Measurements from ENCODE around the gene CROCC. TPM values are rescaled to one million over a fixed set of nuclear protein-coding genes. Genes with fewer than 3 reads are reported as not detected.

The CROCC gene
- total and polyA plus RNA-seq, 2 experiments from 2014 or later, result 14.6 to 30.3 TPM

GRCh38 chr1:16989676-16990391, 68.1 kb downstream of the CROCC start:
- TF ChIP-seq, protein P1, sequence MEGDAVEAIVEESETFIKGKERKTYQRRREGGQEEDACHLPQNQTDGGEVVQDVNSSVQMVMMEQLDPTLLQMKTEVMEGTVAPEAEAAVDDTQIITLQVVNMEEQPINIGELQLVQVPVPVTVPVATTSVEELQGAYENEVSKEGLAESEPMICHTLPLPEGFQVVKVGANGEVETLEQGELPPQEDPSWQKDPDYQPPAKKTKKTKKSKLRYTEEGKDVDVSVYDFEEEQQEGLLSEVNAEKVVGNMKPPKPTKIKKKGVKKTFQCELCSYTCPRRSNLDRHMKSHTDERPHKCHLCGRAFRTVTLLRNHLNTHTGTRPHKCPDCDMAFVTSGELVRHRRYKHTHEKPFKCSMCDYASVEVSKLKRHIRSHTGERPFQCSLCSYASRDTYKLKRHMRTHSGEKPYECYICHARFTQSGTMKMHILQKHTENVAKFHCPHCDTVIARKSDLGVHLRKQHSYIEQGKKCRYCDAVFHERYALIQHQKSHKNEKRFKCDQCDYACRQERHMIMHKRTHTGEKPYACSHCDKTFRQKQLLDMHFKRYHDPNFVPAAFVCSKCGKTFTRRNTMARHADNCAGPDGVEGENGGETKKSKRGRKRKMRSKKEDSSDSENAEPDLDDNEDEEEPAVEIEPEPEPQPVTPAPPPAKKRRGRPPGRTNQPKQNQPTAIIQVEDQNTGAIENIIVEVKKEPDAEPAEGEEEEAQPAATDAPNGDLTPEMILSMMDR (IDR thresholded peaks at IDR 0.05; ENCODE audit: low read depth, low read length), result no peak
- Histone ChIP-seq H3K4me1 (ENCODE audit: low read depth) (no peaks in the 10 kb centered on the region), H3K27ac (no peak overlapping the region), H3K4me3 (no peak overlapping the region), H3K36me3 (no peaks in the 10 kb centered on the region), H3K9me3 (ENCODE audit: low read depth) (no peaks in the 10 kb centered on the region), H3K27me3 (no peaks in the 10 kb centered on the region)
- no peak for DNase-seq (ENCODE audit: low read depth in 1 of 2, low spot score in 1 of 2)

- TF ChIP-seq, protein P1 (IDR thresholded peaks at IDR 0.05; ENCODE audit: low read depth, low read length), result no peak
- Histone ChIP-seq H3K4me3 (no peak overlapping the region), H3K36me3 (no peaks in the 10 kb centered on the region), H3K4me1 (ENCODE audit: low read depth) (no peaks in the 10 kb centered on the region), H3K27me3 (no peaks in the 10 kb centered on the region), H3K9me3 (ENCODE audit: low read depth) (no peaks in the 10 kb centered on the region), H3K27ac (no peak overlapping the region)
- no peak for DNase-seq (ENCODE audit: low read depth in 1 of 2, low spot score in 1 of 2)
These were observed 69.8 kb downstream of the CROCC start for GRCh38 chr1:16991571-16991970.

- no peaks in the 10 kb centered on the region for H3K9me3 ChIP-seq (ENCODE audit: low read depth)
- no peak for DNase-seq (ENCODE audit: low read depth in 1 of 2, low spot score in 1 of 2)
- H3K27me3 ChIP-seq, result no peaks in the 10 kb centered on the region
- H3K4me1 ChIP-seq (ENCODE audit: low read depth), result no peaks in the 10 kb centered on the region
- no peaks in the 10 kb centered on the region for H3K36me3 ChIP-seq
- TF ChIP-seq, protein P1 (IDR thresholded peaks at IDR 0.05; ENCODE audit: low read depth, low read length), result no peak
- no peak overlapping the region for H3K4me3 ChIP-seq
- H3K27ac ChIP-seq, result no peak overlapping the region
These were observed 70.4 kb downstream of the CROCC start for GRCh38 chr1:16992102-16992501.

DNA sequence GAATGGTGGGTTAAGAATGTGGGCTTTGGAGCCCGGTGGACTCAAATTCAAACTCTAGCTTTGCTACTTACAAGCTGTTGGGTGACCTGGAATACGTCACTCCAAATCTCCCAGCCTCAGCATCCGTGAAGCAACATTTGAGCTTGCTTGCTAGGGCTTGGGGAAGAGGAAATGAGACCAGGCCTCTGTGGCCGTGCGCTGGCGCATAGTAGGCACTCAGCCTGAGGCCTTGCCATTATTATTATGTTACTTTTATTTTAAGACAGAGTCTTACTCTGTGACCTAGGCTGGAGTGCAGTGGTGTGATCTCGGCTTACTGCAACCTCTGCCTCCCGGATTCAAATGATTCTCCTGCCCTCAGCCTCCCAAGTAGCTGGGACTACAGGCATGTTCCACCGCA, 70.9 kb downstream of the CROCC start:
- H3K4me3 ChIP-seq, result no peak overlapping the region
- H3K4me1 ChIP-seq (ENCODE audit: low read depth), result no peaks in the 10 kb centered on the region
- no peaks in the 10 kb centered on the region for H3K27me3 ChIP-seq
- no peaks in the 10 kb centered on the region for H3K9me3 ChIP-seq (ENCODE audit: low read depth)
- H3K27ac ChIP-seq, result no peak overlapping the region
- TF ChIP-seq, protein P1 (IDR thresholded peaks at IDR 0.05; ENCODE audit: low read depth, low read length), result no peak
- DNase-seq (ENCODE audit: low read depth in 1 of 2, low spot score in 1 of 2), result no peak
- no peaks in the 10 kb centered on the region for H3K36me3 ChIP-seq

DNA sequence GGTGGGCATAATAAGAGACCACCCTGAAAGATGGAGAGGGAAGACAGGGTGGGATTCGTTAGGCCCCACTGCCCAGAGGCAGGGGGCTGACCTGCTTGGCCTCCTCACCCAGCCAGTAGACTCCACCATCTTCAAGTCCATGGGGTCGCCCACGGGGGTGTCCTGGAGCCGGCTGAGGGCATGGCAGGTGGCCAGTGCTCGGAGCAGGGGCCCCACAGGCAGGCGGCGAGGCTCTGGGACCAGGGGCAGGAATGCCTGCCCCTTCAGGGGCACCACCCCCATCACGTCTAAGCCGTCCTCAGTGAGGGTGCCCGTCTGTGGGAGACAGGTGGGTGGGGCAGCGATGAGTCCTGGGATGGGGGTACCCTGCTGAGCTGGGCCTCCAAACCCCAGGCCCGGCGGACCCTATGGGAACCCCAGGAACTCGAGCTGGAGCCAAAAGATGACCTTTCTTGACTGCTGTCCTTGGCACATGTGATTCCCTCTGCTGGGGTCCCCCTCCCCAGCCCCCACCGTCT, 71.8 kb downstream of the CROCC start:
- DNase-seq (ENCODE audit: low read depth in 1 of 2, low spot score in 1 of 2), result no peak
- Histone ChIP-seq H3K27me3 (no peaks in the 10 kb centered on the region), H3K36me3 (no peaks in the 10 kb centered on the region), H3K9me3 (ENCODE audit: low read depth) (no peaks in the 10 kb centered on the region), H3K27ac (no peak overlapping the region), H3K4me3 (no peak overlapping the region), H3K4me1 (ENCODE audit: low read depth) (no peaks in the 10 kb centered on the region)
- TF ChIP-seq, protein P1 (IDR thresholded peaks at IDR 0.05; ENCODE audit: low read depth, low read length), result no peak

Data from cardiac muscle cell (in vitro differentiated cells and primary cell).